Activated B cell treated with CpG ODN at 0.5 μM for 24 hours (primary cell): ENCODE measurements around the gene FMOD. TPM values are rescaled to one million over a fixed set of nuclear protein-coding genes. Genes with fewer than 3 reads are reported as not detected.

Experiments used
- ATAC-seq: fragments of 200-7000 bp; cut with Tn5 transposase; one replicate; pipeline ENCODE4 v1.10.0; 2021; ENCODE audit warnings: low read depth, mild to moderate bottlenecking, moderate library complexity
- CTCF ChIA-PET: fragments of 350-600 bp; sonication (Branson Sonifier 250); formaldehyde crosslinking; loops from one replicate; lab custom pipeline; 2021; ENCODE audit warnings: antibody characterized with exemption; lab: Charles Lee
- POLR2A ChIA-PET: fragments of 350-600 bp; sonication (Branson Sonifier 250); formaldehyde crosslinking; loops from one replicate; lab custom pipeline; 2021; ENCODE audit warnings: antibody characterized with exemption; lab: Charles Lee
- DNase-seq: peaks from one replicate; pipeline ENCODE4 v3.0.0; 2022
- H3K27ac Mint-ChIP-seq: one replicate; pipeline ENCODE4 v1.8.0; 2020; ENCODE audit warnings: mixed read lengths
- H3K27me3 Mint-ChIP-seq: one replicate; pipeline ENCODE4 v1.8.0; 2021; ENCODE audit warnings: mixed read lengths
- H3K36me3 Mint-ChIP-seq: one replicate; pipeline ENCODE4 v1.8.0; 2021; ENCODE audit warnings: low read depth, mixed read lengths
- H3K4me1 Mint-ChIP-seq: one replicate; pipeline ENCODE4 v1.8.0; 2021; ENCODE audit warnings: mixed read lengths
- H3K4me3 Mint-ChIP-seq: one replicate; pipeline ENCODE4 v1.8.0; 2020; ENCODE audit warnings: mild to moderate bottlenecking, mixed read lengths
- H3K9me3 Mint-ChIP-seq: one replicate; pipeline ENCODE4 v1.8.0; 2020; ENCODE audit warnings: mixed read lengths
- intact Hi-C: fragments of 100-400 bp; cut with micrococcal nuclease; formaldehyde crosslinking; loops from one replicate; pipeline ENCODE4 v1.15.1; 2024
- total RNA-seq: library from RNA; stranded (reverse); gene quantifications from 2 replicates; pipeline ENCODE4 v1.2.3, GENCODE V29; 2022
- TF ChIP-seq, protein P1 (sequence below): fragments of 200-600 bp; IDR thresholded peaks from one replicate; pipeline ENCODE4 v1.8.0; 2022; ENCODE audit warnings: antibody characterized with exemption, mild to moderate bottlenecking

FMOD gene
- total RNA-seq, 1 donor from 2014 or later: not detected

GRCh38 chr1:203353486-203353885 lies 2.6 kb upstream of the FMOD start:
- TF ChIP-seq, protein P1, sequence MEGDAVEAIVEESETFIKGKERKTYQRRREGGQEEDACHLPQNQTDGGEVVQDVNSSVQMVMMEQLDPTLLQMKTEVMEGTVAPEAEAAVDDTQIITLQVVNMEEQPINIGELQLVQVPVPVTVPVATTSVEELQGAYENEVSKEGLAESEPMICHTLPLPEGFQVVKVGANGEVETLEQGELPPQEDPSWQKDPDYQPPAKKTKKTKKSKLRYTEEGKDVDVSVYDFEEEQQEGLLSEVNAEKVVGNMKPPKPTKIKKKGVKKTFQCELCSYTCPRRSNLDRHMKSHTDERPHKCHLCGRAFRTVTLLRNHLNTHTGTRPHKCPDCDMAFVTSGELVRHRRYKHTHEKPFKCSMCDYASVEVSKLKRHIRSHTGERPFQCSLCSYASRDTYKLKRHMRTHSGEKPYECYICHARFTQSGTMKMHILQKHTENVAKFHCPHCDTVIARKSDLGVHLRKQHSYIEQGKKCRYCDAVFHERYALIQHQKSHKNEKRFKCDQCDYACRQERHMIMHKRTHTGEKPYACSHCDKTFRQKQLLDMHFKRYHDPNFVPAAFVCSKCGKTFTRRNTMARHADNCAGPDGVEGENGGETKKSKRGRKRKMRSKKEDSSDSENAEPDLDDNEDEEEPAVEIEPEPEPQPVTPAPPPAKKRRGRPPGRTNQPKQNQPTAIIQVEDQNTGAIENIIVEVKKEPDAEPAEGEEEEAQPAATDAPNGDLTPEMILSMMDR: no peak
- DNase-seq (no peak), ATAC-seq (no peak)
- Mint-ChIP-seq H3K27me3 (peaks cover 27% of the 10 kb centered on the region), H3K4me3 (no peak overlapping the region), H3K4me1 (no peaks in the 10 kb centered on the region), H3K9me3 (no peaks in the 10 kb centered on the region), H3K36me3 (no peaks in the 10 kb centered on the region), H3K27ac (no peak overlapping the region)
- CTCF ChIA-PET: interaction anchor here (1.3 to 1.8 kb wide), 2 partner anchors 26 to 86 kb away, joined by 3 to 4 read pairs; no protein-coding TSS in a partner anchor
- POLR2A ChIA-PET: interaction anchor here (0.7 kb wide), 1 partner anchor 13 kb away, joined by 3 read pairs; no protein-coding TSS in a partner anchor
- intact Hi-C loops: no loop called here

- ChIA-PET CTCF (interaction anchor here (16.5 kb wide), 1 partner anchor 137 kb away, joined by 297 read pairs; no protein-coding TSS in a partner anchor), POLR2A (no interaction called here)
Measured at GRCh38 chr1:203349773-203350524, 973 bp downstream of the FMOD start.

DNA sequence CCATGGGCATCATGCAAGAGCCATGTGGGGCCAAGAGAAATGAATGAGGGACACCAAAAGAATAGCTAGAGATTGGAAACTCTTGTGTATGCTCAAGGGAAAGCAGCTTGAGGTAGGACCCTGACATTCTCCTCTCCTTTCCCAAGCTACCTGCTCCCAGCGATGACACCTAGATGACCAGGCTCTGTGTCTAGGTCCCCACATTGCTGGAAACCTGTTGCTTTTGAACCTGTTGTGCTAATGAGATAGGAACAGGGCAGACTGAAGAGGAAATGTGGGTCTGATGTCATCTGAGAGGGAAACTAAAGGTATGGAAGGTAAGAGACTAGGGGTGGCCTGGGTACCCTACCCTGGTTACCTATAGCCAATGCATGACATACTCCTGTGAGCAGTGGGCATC lies 1.8 kb downstream of the FMOD start:
- no peak for ATAC-seq
- no peak overlapping the region for H3K27ac Mint-ChIP-seq
- H3K4me3 Mint-ChIP-seq: no peak overlapping the region
- no peaks in the 10 kb centered on the region for H3K4me1 Mint-ChIP-seq
- TF ChIP-seq, protein P1: no peak
- DNase-seq: no peak
- ChIA-PET CTCF (interaction anchor here (16.5 kb wide), 1 partner anchor 138 kb away, joined by 297 read pairs; no protein-coding TSS in a partner anchor), POLR2A (interaction anchor here (0.6 kb wide), 1 partner anchor 421 kb away, joined by 4 read pairs; no protein-coding TSS in a partner anchor)
- no peaks in the 10 kb centered on the region for H3K36me3 Mint-ChIP-seq
- H3K9me3 Mint-ChIP-seq: no peaks in the 10 kb centered on the region
- H3K27me3 Mint-ChIP-seq: peaks cover 18% of the 10 kb centered on the region
- intact Hi-C loops: no loop called here

More at GRCh38 chr1:203349773-203350524, 973 bp downstream of the FMOD start:
- no peaks in the 10 kb centered on the region for H3K4me1 Mint-ChIP-seq
- intact Hi-C loops: no loop called here
- no peak for DNase-seq
- H3K27me3 Mint-ChIP-seq: peaks cover 18% of the 10 kb centered on the region
- TF ChIP-seq, protein P1: no peak
- H3K4me3 Mint-ChIP-seq: no peak overlapping the region
- H3K9me3 Mint-ChIP-seq: no peaks in the 10 kb centered on the region
- no peak for ATAC-seq
- H3K27ac Mint-ChIP-seq: no peak overlapping the region
- no peaks in the 10 kb centered on the region for H3K36me3 Mint-ChIP-seq

GRCh38 chr1:203346769-203347102 lies 4.2 kb downstream of the FMOD start:
- Mint-ChIP-seq H3K4me3 (no peak overlapping the region), H3K27me3 (peaks cover 22% of the 10 kb centered on the region), H3K9me3 (no peaks in the 10 kb centered on the region), H3K36me3 (no peaks in the 10 kb centered on the region), H3K4me1 (peaks cover 5% of the 10 kb centered on the region), H3K27ac (no peak overlapping the region)
- ATAC-seq (no peak), DNase-seq (no peak)
- POLR2A ChIA-PET: interaction anchor here (0.5 kb wide), 1 partner anchor 89 kb away, joined by 3 read pairs; no protein-coding TSS in a partner anchor
- CTCF ChIA-PET: interaction anchor here (0.5 to 16.5 kb wide), 6 partner anchors 74 to 140 kb away, joined by 3 to 297 read pairs (median 6); no protein-coding TSS in a partner anchor
- intact Hi-C loops: no loop called here
- TF ChIP-seq, protein P1: no peak

DNA sequence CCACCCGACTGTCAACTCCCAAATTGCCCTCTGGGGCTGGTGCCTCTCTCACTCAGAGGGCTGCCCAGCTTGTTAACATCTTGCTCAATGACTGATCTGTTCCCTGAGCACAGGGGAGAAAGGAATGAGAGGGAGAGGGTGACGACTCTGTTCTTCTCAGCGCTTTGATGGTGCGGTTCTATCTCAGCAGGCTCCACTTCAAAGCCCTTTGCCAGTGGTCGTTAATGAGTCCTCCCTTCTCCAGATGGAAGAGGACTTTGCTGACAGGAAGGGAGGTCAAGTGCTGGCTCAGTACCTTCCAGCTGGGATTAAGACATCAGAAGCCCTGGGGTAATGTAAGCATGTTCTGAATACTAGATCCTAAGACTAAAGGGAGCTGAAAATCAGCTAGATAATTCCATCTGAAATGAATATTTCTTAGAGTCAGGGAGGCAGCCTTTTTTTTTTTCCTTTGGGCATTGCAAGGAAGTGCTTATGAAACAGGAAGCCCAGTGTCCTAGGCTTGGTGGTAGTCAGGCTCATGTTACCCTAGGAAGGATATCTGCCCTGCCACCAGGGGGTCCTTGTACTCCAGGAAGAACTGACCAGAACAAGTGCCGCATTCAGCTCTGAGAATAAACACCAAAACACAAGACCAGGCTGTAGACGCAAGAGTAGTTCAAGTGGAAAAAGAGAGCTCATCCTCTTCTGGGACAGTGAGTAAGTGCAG lies 4.7 kb downstream of the FMOD start:
- no peak for ATAC-seq
- Mint-ChIP-seq H3K4me3 (no peak overlapping the region), H3K27ac (no peak overlapping the region), H3K9me3 (no peaks in the 10 kb centered on the region), H3K36me3 (no peaks in the 10 kb centered on the region), H3K27me3 (peaks cover 23% of the 10 kb centered on the region), H3K4me1 (peaks cover 5% of the 10 kb centered on the region)
- CTCF ChIA-PET: interaction anchor here (0.5 to 16.5 kb wide), 6 partner anchors 73 to 140 kb away, joined by 3 to 297 read pairs (median 6); no protein-coding TSS in a partner anchor
- TF ChIP-seq, protein P1: no peak
- intact Hi-C loops: no loop called here
- DNase-seq: no peak
- POLR2A ChIA-PET: no interaction called here
